ENCODE measurements around the gene LSM2. TPM values are rescaled to one million over a fixed set of nuclear protein-coding genes. Genes with fewer than 3 reads are reported as not detected.

LSM2 gene
- total RNA-seq, 1 donor from 2014 or later, result 112 TPM

DNA sequence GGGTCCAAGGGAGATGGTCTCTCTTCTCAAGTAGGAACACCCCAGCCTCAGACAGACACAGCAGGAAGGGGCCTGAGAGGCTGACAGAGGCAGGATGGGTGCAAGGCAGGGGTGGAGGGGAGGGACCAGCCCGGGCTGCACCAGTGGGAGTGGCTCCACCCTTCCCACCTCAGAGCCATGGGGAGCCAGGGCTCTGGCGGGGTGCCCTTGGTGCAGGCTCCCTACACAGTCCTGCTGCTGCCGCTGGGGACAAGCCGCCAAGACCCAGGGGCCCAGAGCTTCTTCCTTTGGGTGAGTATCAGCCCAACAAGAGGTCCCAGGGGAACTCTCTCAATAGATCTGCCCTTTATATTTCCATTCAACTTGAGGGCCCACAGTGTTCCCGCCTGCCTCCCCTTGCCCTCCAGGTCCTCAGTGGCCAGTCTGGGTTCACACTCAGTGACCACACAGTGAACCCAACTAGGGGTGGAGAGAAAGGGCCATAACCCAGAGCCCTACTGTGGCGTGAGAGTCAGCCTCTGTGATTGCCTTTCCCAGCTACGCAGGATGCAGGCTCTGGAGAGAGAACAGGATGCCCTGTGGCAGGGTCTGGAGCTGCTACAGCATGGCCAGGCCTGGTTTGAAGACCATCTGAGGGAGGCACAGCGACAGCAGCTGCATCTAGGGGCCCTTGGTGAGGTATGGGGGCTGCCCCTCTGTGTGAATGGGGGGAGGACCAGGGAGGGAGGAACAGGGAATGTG, 43.7 kb downstream of the LSM2 start:
- DNase-seq (ENCODE audit: low read depth), result no peak
- no peak overlapping the region for H3K4me3 ChIP-seq (ENCODE audit: low read depth, low read length)
- TF ChIP-seq, protein P1, sequence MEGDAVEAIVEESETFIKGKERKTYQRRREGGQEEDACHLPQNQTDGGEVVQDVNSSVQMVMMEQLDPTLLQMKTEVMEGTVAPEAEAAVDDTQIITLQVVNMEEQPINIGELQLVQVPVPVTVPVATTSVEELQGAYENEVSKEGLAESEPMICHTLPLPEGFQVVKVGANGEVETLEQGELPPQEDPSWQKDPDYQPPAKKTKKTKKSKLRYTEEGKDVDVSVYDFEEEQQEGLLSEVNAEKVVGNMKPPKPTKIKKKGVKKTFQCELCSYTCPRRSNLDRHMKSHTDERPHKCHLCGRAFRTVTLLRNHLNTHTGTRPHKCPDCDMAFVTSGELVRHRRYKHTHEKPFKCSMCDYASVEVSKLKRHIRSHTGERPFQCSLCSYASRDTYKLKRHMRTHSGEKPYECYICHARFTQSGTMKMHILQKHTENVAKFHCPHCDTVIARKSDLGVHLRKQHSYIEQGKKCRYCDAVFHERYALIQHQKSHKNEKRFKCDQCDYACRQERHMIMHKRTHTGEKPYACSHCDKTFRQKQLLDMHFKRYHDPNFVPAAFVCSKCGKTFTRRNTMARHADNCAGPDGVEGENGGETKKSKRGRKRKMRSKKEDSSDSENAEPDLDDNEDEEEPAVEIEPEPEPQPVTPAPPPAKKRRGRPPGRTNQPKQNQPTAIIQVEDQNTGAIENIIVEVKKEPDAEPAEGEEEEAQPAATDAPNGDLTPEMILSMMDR (conservative IDR thresholded peaks at IDR 0.05; ENCODE audit: low read depth, low read length), result no peak

GRCh38 chr6:31762356-31762755, 44.4 kb downstream of the LSM2 start, which contains the start of gene SAPCD1:
Gene SAPCD1 (plus strand): TSS chr6:31762656. CDS start chr6:31763055, 399 bp downstream.
- no peak within 1 kb of the TSS for H3K4me3 ChIP-seq (ENCODE audit: low read depth, low read length)
- DNase-seq (ENCODE audit: low read depth), result no peak
- TF ChIP-seq, protein P1 (conservative IDR thresholded peaks at IDR 0.05; ENCODE audit: low read depth, low read length), result no peak

DNA sequence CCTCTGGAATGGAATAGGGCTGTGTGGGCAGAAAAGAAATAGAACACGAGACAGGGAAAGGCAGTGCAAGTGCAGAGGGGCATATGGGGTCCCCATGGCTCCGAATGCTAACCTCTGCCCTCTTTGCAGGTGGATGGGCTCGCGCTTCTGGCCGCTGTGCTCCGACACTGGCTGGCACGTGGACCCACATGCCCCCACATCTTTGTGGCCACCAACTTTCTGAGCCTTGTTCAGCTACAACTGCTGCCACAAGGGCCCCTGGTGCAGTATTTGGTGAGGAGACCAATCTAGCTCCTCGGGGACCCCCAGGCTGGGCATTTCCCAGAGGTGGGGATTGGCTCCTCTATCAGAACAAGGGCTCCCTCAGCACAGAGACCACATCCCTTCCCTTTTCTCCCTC, 45.4 kb downstream of the LSM2 start:
- DNase-seq (ENCODE audit: low read depth), result no peak
- TF ChIP-seq, protein P1 (conservative IDR thresholded peaks at IDR 0.05; ENCODE audit: low read depth, low read length), result no peak
- no peak overlapping the region for H3K4me3 ChIP-seq (ENCODE audit: low read depth, low read length)

DNA sequence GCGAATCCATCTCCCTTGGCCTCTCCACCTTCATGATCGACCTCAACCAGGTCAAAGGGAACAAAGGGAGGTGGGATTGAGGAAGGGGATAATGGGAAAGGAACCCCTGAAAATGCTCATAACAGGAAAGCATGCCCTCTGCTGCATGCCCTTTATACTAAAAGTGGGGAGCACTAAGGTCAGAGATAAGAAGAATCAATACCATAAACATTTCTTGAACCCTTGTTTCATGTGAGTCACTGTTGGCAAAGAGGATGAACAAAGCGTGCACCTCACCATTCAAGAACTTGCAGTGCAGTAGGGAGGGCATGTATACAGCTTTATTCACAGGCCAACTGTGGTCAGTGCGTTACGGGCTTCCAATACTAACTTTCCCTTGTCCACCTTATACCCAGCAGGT, 46.0 kb downstream of the LSM2 start:
- no peak overlapping the region for H3K4me3 ChIP-seq (ENCODE audit: low read depth, low read length)
- DNase-seq (ENCODE audit: low read depth), result no peak
- TF ChIP-seq, protein P1 (conservative IDR thresholded peaks at IDR 0.05; ENCODE audit: low read depth, low read length), result no peak

DNA sequence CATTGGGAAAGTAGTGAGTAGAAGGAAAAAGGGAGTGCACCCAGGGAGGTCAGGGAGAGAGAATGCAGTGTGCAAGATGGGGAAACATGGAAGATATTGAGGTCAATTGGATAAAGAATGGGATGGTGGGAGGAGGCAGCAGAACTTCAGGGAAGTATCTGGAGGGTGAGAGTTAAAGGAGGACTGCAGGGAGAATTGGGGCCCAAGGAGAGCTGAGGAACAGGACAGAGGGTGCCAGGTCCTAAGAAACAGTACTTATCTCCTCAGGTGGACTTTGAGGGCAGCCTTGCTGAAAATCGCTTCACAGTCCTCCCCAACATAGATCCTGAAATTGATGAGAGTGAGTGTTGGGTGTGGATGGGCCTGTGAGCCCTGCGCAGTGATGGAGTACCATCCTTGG, 48.5 kb downstream of the LSM2 start:
- no peak overlapping the region for H3K4me3 ChIP-seq (ENCODE audit: low read depth, low read length)

DNA sequence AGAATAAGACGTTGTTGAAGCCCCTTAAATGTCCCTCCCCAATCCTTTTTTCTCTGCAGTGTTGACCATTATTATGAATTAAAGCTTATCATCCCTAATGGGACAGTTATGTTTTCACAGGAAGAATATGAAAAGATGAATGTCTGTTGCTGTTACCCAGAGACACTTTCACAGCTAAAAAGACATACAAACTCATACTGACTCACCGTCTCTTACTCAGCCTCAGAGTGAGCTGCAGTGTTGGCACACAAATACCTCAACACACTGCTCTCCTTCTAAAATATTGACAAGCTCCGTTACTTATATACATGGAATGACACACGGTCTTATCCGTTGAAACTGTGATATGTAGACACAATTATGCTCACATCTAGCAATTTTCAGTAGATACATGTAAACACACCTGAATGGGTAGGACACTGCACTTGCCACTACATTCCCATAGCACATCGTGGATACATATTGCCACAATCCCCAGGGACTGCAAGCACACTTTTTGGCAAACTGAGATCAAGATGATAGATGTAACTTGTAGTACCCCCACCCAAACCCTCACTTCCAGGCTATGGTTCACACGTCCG, 53.9 kb downstream of the LSM2 start:
- H3K4me3 ChIP-seq (ENCODE audit: low read depth, low read length), result no peak overlapping the region
- TF ChIP-seq, protein P1 (conservative IDR thresholded peaks at IDR 0.05; ENCODE audit: low read depth, low read length), result no peak
- DNase-seq (ENCODE audit: low read depth), result no peak

More for the DNA sequence above, 48.5 kb downstream of the LSM2 start:
- TF ChIP-seq, protein P1 (conservative IDR thresholded peaks at IDR 0.05; ENCODE audit: low read depth, low read length), result no peak
- DNase-seq (ENCODE audit: low read depth), result no peak

Data from epithelial cell of proximal tubule (primary cell).